Measurements from ENCODE around the gene KIAA0930.
A peak's percentile ranks its signal among the peaks of the same experiment; 100 is the strongest.

Gene KIAA0930

GRCh38 chr22:45240810-45241631 lies at the start of gene KIAA0930:
KIAA0930 (minus strand) TSS chr22:45240894; CDS start chr22:45240703, 191 bp downstream.
- TF ChIP-seq, protein P1, sequence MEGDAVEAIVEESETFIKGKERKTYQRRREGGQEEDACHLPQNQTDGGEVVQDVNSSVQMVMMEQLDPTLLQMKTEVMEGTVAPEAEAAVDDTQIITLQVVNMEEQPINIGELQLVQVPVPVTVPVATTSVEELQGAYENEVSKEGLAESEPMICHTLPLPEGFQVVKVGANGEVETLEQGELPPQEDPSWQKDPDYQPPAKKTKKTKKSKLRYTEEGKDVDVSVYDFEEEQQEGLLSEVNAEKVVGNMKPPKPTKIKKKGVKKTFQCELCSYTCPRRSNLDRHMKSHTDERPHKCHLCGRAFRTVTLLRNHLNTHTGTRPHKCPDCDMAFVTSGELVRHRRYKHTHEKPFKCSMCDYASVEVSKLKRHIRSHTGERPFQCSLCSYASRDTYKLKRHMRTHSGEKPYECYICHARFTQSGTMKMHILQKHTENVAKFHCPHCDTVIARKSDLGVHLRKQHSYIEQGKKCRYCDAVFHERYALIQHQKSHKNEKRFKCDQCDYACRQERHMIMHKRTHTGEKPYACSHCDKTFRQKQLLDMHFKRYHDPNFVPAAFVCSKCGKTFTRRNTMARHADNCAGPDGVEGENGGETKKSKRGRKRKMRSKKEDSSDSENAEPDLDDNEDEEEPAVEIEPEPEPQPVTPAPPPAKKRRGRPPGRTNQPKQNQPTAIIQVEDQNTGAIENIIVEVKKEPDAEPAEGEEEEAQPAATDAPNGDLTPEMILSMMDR (conservative IDR thresholded peaks at IDR 0.05; ENCODE audit: control insufficient read depth, insufficient read depth, low read depth, low read length) = no peak
- H3K4me3 ChIP-seq (ENCODE audit: control insufficient read depth, low read depth, low read length) = peak within 1 kb of the TSS; percentile 64
- peak; percentile 61 for DNase-seq (ENCODE audit: low read depth)

- no peak overlapping the region for H3K4me3 ChIP-seq (ENCODE audit: control insufficient read depth, low read depth, low read length)
- no peak for DNase-seq (ENCODE audit: low read depth)
- TF ChIP-seq, protein P1 (conservative IDR thresholded peaks at IDR 0.05; ENCODE audit: control insufficient read depth, insufficient read depth, low read depth, low read length) = no peak
These were observed 46.3 kb upstream of the KIAA0930 start for GRCh38 chr22:45286854-45287551.

DNA sequence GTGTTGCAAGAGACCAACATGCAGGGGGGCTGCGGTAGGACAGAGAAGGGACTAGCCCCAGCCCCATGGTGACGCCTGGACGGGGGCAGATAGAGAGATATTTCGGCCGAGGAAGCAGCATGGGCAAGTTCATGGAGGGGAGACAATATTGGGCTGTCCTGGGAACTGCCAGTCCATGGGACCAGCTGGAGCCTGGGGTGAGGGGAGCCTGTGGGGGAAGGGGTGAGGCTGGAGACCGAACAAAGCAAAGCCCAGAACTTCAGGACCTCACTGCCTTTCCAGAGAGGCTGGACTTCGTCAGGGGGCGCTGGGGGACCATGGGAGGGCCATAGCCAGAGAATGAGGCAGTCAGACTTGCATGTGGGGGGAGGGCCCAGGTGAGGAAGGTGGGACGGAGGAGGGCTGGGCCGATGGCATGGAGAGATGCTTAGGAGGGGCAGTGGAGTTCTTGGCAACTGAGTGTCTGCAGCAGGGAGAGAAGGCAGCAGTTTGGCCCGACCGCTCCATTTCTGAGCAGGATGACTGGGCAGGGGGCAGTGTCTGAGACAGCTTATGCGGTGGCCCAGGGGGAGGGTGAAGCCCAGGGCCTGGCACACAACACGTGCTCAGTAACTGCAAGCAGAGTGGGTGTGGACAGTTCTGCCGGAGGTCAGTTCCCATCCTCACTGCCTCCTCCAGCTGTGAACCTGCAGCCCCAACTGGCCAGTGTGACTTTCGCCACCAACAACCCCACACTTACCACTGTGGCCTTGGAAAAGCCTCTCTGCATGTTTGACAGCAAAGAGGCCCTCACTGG lies 44.8 kb upstream of the KIAA0930 start:
- H3K4me3 ChIP-seq (ENCODE audit: control insufficient read depth, low read depth, low read length) = no peak overlapping the region
- TF ChIP-seq, protein P1 (conservative IDR thresholded peaks at IDR 0.05; ENCODE audit: control insufficient read depth, insufficient read depth, low read depth, low read length) = no peak
- DNase-seq (ENCODE audit: low read depth) = no peak

GRCh38 chr22:45284705-45285262 lies 44.1 kb upstream of the KIAA0930 start, which contains the start of gene UPK3A:
UPK3A (plus strand) TSS chr22:45284949; CDS start chr22:45285014, 65 bp downstream.
- no peak for DNase-seq (ENCODE audit: low read depth)
- TF ChIP-seq, protein P1 (conservative IDR thresholded peaks at IDR 0.05; ENCODE audit: control insufficient read depth, insufficient read depth, low read depth, low read length) = no peak
- no peak within 1 kb of the TSS for H3K4me3 ChIP-seq (ENCODE audit: control insufficient read depth, low read depth, low read length)

GRCh38 chr22:45281010-45281409 lies 40.3 kb upstream of the KIAA0930 start:
- DNase-seq (ENCODE audit: low read depth) = no peak
- TF ChIP-seq, protein P1 (conservative IDR thresholded peaks at IDR 0.05; ENCODE audit: control insufficient read depth, insufficient read depth, low read depth, low read length) = no peak
- H3K4me3 ChIP-seq (ENCODE audit: control insufficient read depth, low read depth, low read length) = no peak overlapping the region

GRCh38 chr22:45280587-45280980 lies 39.9 kb upstream of the KIAA0930 start:
- DNase-seq (ENCODE audit: low read depth) = no peak
- no peak overlapping the region for H3K4me3 ChIP-seq (ENCODE audit: control insufficient read depth, low read depth, low read length)
- TF ChIP-seq, protein P1 (conservative IDR thresholded peaks at IDR 0.05; ENCODE audit: control insufficient read depth, insufficient read depth, low read depth, low read length) = no peak

Data from fibroblast of mammary gland (primary cell).